Stomach (tissue), 4 donors: ENCODE results near the gene EHBP1L1.

Experiments
- EP300 ChIP-seq: sonication (generic); formaldehyde crosslinking; IDR thresholded peaks from one replicate; pipeline ENCODE4 v1.6.1; 2017; ENCODE audit warnings: antibody characterized with exemption
- POLR2A ChIP-seq, 4 donors: fragments of 450-650 bp; IDR thresholded peaks; one replicate each; pipeline ENCODE4 v1.6.1; 2016; ENCODE audit warnings: antibody characterized with exemption in 4 of 4, control low read depth in 2 of 4, mild to moderate bottlenecking in 1 of 4, moderate library complexity in 1 of 4
- TF ChIP-seq, protein P1 (sequence below), 7 experiments: fragments of 450-650 bp in 4 of 7; fragments of 200-600 bp in 3 of 7; sonication (generic) in 3 of 7; IDR thresholded peaks; one replicate each; pipeline ENCODE4 v1.5.1; 2016 to 2019; ENCODE audit warnings: antibody characterized with exemption in 7 of 7, control low read depth in 2 of 7, mild to moderate bottlenecking in 1 of 7

- TF ChIP-seq, protein P1, sequence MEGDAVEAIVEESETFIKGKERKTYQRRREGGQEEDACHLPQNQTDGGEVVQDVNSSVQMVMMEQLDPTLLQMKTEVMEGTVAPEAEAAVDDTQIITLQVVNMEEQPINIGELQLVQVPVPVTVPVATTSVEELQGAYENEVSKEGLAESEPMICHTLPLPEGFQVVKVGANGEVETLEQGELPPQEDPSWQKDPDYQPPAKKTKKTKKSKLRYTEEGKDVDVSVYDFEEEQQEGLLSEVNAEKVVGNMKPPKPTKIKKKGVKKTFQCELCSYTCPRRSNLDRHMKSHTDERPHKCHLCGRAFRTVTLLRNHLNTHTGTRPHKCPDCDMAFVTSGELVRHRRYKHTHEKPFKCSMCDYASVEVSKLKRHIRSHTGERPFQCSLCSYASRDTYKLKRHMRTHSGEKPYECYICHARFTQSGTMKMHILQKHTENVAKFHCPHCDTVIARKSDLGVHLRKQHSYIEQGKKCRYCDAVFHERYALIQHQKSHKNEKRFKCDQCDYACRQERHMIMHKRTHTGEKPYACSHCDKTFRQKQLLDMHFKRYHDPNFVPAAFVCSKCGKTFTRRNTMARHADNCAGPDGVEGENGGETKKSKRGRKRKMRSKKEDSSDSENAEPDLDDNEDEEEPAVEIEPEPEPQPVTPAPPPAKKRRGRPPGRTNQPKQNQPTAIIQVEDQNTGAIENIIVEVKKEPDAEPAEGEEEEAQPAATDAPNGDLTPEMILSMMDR (IDR thresholded peaks at IDR 0.05), result no peak
- TF ChIP-seq POLR2A (IDR thresholded peaks at IDR 0.05) (no peak), EP300 (no peak)
Measured at GRCh38 chr11:65616575-65617001, 40.7 kb downstream of the EHBP1L1 start.
